ENCODE measurements around the gene ZNF507.

- TF ChIP-seq CTCF (conservative IDR thresholded peaks at IDR 0.05) (no peak), EZH2 (IDR thresholded peaks at IDR 0.05; ENCODE audit: low read depth) (no peak)
These were observed 5.6 kb downstream of the ZNF507 start for GRCh38 chr19:32350987-32351348.
